Right renal cortex interstitium (tissue), 3 donors: ENCODE results near the gene CYP2D6. TPM values are rescaled to one million over a fixed set of nuclear protein-coding genes. Genes with fewer than 3 reads are reported as not detected.
"Not testable (repeated sequence)": the region's sequence is repeated elsewhere in the genome, so short reads cannot be mapped to it uniquely, and the experiment has no call there.

Experiments
- DNase-seq, 3 donors: peaks; one replicate each; pipeline ENCODE4 v3.0.0-alpha.2; 2013; ENCODE audit warnings: low read depth in 3 of 3, low spot score in 2 of 3
- polyA plus RNA-seq, 3 donors: library from polyadenylated mRNA; unstranded; fragments of 120-200 nt; gene quantifications; one replicate each; pipeline ENCODE4 v1.2.1, GENCODE V29; 2013; ENCODE audit not compliant: insufficient read length in 3 of 3

The CYP2D6 gene
- polyA plus RNA-seq, 3 donors = 1.9 to 3.4 (median 2.1) TPM

DNA sequence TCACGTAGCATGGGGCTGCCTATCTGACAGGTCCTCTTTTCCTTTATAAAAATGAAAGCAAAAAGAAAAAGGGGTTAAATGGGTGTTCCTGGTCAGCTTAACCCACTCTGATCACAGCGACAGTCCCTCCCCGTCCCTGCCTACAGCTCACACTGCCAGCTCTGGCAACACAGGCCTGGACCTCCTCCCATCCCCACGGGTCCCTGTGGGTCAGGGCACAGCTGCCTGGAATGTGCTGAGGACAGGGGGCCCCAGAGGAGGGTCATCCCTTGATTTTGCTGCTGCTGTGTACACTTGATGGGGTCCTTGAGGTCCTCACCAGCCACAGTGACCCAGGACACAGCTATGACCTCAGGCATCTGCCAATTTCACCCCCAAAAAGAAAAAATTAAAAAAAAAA, 29.6 kb upstream of the CYP2D6 start:
- DNase-seq = no peak

DNA sequence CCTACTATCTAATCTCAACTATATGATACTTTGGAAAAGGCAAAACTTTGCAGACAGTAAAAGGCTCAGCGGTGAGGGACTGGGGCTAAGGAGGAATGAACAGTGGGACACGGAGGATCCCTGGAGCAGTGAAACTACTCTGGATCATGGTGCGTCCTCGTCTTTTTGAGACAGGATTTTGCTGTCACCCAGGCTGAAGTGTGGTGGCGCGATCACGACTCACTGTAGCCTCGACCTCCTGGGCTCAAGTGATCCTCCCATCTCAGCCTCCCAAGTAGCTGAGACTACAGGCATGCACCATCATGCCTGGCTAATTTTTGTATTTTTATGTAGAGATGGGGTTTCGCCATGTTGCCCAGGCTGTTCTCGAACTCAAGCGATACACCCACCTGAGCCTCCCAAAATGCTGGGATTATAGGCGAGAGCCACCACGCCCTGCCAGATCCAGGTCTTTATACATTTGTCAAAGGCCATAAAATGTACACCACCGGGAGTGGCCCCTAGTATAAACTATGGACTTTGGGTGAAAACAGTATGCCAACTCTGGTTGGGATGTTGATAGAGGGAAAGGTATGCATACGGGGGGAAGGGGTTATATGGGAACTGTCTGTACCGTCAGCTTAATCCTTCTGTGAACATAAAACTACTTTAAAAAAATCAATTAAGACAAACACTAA, 28.0 kb upstream of the CYP2D6 start:
- DNase-seq = no peak

DNA sequence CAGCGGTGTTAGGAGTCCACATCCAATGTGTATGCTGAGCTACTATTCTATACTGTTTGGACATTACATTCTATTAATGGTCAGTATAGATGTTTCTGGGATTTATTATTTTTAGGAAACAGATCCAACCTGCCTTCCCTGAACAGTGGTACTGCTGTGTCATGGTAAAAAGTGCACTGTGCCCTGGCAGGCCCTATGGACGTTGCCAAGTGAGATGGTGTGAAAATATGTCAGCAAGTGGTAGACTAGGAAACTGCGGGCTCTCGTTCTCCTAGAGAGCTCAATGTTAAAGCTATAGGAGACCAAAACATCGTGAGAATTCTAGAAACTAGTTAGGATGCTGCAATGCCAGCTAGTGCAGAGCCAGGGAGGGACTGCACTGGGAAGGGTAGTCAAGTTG, 26.0 kb upstream of the CYP2D6 start:
- DNase-seq = no peak

DNA sequence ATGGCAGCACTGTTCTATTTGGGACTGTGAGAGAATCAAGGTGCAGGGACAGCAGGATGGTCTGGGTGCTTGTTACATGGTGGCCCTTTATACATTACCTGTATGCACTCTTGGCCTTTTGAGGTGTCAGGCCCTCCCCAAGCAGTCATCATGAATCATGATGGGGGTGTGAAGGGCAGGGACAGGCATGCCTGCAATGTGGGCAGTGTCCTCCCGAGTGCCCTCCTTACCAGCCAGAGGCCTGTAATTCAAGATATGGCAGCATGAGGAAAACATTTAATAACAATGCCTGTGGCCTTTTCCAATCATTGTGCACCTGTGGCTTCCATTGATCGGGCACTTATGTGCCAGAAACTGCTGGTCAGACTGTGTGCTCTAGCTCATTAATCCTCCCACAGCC, 25.5 kb upstream of the CYP2D6 start:
- DNase-seq = no peak

DNA sequence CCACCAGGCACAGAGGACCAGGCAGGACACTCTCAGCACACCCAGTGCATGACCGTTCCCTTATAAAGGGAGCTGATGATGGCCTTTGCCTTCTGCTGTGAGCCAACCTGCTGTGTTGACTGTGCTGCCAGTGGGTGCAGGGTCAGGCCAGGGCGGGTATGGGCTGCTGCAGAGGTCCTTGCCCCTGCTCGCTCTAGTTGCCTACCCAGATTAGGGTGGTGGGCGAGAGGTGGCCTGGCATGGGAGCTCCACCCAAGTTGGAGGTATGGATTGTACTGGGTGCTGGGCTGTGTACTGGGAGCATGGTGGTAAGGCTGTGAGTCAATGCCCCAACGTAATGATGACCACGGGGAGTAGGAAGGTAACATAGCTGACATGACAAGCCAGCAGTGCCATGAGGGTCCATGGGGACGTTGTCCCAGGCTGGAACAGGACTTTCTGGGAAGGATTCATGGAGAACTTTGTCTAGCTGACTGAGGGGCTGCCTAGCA, 24.5 kb upstream of the CYP2D6 start:
- DNase-seq = no peak

DNA sequence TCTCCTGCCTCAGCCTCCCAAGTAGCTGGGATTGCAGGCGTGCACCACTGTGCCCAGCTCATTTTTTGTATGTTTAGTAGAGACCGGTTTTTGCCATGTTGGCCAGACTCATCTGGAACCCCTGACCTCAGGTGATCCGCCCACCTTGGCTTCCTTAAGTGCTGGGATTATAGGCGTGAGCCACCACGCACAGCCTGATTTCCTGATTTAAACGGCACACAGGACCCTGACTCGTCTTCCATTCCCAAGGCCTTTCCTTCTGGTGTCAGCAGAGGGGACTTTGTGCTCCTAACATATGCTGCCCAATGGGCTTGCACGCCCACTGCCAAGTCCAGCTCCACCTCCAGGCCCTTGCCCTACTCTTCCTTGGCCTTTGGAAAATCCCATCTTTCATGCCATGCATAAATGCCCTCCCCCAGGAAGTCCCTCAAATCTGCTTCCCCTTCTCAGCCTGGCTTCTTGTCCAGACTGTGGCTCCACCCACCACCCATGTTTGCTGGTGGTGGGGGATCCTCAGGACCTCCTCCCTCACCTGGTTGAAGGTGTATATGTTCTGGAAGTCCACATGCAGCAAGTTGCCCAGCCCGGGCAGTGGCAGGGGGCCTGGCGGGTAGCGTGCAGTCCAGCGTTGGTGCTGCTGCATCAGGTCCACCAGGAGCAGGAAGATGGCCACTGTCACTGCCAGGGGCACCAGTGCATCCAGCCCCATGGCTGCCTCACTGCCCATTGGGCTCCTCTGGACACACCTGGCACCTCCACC, 23.9 kb upstream of the CYP2D6 start:
- no peak for DNase-seq

DNA sequence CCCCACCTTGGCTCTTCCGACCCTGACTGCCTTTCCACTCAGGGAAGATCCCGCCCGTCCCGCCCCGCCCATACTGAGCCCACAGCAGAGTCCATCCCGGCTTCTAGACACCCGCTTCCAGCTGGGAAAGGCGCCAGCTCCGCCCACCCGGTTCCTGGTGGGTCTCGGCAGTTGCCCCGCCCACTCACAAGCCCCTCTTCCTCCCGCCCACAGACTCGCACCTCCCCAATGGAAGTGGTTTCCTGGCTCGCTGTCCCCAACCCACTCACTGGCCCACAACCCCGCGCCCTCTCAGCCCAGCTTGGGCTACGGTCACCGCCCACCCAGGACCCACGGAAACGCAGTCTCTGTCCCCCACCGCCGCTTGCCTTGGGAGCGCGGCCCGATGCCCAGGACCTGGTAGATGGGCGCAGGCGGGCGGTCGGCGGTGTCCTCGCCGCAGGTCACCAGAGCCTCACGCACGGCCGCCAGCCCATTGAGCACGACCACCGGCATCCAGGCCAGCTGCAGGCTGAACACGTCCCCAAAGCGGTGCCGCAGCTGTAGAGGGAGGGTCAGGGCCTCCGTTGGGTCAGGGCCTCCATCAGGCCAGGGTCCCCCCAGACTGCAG, 22.2 kb upstream of the CYP2D6 start:
- DNase-seq = no peak

DNA sequence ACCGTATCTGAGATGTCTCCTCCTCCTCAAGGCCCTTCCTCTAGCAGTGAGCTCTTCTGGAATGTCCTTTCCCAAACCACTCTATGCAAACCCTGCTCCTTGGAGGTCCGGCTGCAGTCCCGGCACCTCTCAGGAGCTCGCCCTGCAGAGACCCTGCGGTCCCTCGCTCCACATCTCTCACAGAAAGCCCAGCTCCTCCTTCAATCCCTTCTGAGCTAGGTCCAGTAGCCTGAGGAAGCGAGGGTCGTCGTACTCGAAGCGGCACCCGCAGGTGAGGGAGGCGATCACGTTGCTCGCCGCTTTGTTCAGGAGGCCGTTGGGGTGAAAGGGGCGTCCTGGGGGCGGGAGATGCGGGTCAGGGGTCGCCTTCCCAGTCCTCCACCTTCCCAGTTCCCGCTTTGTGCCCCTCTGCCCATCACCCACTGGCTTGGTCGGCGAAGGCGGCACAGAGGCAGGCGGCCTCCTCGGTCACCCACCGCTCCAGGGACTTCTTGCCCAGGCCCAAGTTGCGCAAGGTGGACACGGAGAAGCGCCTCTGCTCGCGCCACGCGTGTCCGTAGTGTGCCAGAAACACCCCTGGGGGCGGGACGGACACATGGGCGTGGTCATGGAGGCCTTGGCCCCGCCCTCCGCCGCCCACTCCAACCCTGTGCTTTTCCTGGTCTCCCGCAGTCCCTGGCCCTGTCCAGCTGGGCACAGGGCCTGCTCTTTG, 21.5 kb upstream of the CYP2D6 start:
- DNase-seq = no peak

DNA sequence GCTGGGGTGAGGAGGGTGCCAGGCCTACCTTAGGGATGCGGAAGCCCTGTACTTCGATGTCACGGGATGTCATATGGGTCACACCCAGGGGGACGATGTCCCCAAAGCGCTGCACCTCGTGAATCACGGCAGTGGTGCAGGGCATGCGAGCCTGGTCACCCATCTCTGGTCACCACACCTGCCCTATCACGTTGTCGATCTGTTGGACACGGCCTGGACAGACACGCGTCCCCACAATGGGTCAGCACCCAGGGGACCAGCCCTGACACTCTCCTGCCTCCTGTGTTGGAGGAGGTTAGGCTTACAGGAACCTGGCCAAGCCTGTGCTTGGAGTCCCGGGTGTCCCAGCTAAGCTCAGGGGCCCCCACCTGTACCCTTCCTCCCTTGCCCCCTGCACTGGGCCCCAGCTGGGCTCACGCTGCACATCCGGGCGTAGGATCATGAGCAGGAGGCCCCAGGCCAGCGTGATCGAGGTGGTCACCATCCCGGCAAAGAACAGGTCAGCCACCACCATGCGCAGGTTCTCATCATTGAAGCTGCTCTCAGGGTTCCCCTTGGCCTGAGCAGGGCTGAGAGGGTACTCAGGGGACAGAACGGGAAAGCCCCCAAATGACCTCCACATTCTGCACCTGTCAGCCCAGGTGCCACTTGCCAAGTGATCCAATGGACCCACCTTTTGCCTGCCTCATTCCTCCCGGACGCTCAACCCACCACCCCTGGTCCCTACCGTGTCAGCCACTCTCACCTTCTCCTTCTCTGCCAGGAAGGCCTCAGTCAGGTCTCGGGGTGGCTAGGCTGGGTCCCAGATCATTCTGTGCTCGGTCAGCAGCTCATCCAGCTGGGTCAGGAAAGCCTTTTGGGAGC, 20.3 kb upstream of the CYP2D6 start:
- DNase-seq = no peak

DNA sequence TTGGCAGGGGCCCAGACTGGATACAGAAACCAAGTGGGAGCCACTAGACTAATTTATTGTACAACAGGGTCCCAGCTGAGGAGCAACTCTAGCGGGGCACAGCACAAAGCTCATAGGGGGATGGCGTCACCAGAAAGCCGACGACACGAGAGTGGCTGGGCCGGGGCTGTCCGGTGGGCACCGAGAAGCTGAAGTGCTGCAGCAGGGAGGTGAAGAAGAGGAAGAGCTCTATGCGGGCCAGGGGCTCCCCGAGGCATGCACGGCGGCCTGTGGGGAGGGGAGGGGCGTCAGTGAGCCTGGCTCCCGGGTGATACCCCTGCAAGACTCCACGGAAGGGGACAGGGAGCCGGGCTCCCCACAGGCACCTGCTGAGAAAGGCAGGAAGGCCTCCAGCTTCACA, 19.2 kb upstream of the CYP2D6 start:
- not testable (repeated sequence) for DNase-seq

DNA sequence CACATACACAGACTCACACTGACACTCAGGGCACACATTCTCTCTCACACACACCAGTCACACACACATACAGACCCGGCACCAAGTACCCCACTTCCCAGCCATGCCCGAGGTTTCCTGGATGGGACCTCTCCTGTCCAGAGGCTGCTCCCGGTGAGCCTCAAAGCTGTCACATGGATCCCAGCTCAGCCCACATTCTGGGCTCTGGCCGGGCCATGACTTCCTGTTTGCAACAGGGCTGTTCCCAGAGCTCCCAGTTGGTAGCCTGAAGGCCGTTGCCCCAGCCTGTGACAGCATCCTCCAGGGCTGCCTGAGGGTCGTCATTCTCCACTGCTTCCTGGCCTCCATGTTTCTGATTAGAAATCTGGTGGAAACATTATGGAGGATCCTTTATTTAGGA, 14.6 kb upstream of the CYP2D6 start:
- DNase-seq = no peak

DNA sequence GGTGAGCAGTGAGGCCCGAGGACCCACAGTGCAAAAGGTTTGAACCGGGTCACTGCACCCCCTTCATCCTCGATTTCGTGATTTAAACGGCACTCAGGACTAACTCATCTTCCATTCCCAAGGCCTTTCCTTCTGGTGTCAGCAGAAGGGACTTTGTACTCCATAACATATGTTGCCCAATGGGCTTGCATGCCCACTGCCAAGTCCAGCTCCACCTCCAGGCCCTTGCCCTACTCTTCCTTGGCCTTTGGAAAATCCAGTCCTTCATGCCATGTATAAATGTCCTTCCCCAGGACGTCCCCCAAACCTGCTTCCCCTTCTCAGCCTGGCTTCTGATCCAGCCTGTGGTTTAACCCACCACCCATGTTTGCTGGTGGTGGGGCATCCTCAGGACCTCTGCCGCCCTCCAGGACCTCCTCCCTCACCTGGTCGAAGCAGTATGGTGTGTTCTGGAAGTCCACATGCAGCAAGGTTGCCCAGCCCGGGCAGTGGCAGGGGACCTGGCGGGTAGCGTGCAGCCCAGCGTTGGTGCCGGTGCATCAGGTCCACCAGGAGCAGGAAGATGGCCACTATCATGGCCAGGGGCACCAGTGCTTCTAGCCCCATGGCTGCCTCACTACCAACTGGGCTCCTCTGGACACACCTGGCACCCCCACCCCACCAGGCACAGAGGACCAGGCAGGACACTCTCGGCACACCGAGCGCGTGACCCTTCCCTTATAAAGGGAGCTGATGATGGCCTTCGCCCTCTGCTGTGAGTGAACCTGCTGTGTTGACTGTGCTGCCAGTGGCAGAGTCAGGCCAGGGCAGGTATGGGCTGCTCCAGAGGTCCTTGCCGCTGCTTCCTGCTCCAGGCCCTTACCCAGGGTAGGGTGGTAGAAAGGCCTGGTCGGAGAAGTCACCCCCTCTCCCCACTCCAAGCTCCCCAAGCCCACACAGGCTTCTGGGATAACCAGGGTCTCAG, 13.5 kb upstream of the CYP2D6 start:
- DNase-seq = not testable (repeated sequence)

DNA sequence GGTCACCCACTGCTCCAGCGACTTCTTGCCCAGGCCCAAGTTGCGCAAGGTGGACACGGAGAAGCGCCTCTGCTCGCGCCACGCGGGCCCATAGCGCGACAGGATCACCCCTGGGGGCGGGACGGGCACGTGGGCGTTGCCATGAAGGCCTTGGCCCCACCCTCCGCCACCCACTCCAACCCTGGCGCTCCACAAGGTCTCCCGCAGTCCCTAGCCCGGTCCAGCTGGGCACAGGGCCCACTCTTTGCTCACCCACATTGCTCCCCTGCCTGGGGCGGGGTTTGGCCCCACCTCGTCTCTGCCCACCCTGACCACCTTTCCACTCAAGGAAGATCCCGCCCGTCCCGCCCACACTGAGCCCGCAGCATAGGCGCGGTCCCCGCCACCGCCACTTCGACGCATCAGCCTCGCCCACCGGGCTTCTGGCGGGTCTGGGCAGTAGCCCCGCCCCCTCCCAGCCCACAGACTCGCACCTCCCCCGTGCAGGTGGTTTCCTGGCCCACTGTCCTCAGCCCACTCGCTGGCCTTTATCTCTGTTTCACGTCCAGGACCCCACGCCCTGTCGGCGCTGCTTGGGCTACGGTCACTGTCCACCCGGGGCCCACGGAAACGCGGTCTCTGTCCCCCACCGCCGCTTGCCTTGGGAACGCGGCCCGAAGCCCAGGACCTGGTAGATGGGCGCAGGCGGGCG, 12.3 kb upstream of the CYP2D6 start:
- no peak for DNase-seq

DNA sequence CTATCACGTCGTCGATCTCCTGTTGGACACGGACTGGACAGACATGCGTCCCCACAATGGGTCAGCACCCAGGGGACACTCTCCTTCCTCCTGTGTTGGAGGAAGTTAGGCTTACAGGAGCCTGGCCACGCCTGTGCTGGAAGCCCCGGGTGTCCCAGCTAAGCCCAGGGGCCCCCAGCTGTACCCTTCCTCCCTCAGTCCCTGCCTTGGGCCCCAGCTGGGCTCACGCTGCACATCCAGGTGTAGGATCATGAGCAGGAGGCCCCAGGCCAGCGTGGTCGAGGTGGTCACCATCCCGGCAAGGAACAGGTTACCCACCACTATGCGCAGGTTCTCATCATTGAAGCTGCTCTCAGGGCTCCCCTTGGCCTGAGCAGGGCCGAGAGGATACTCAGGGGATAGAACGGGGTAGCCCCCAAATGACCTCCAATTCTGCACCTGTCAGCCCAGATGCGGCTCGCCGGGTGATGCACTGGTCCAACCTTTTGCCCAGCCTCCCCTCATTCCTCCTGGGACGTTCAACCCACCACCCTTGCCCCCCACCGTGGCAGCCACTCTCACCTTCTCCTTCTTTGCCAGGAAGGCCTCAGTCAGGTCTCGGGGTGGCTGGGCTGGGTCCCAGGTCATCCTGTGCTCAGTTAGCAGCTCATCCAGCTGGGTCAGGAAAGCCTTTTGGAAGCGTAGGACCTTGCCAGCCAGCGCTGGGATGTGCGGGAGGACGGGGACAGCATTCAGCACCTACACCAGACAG, 10.9 kb upstream of the CYP2D6 start:
- DNase-seq = not testable (repeated sequence)

DNA sequence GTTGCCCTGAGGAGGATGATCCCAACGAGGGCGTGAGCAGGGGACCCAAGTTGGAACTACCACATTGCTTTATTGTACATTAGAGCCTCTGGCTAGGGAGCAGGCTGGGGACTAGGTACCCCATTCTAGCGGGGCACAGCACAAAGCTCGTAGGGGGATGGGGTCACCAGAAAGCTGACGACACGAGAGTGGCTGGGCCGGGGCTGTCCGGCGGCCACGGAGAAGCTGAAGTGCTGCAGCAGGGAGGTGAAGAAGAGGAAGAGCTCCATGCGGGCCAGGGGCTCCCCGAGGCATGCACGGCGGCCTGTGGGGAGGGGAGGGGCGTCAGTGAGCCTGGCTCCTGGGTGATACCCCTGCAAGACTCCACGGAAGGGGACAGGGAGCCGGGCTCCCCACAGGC, 9.5 kb upstream of the CYP2D6 start:
- DNase-seq = not testable (repeated sequence)

DNA sequence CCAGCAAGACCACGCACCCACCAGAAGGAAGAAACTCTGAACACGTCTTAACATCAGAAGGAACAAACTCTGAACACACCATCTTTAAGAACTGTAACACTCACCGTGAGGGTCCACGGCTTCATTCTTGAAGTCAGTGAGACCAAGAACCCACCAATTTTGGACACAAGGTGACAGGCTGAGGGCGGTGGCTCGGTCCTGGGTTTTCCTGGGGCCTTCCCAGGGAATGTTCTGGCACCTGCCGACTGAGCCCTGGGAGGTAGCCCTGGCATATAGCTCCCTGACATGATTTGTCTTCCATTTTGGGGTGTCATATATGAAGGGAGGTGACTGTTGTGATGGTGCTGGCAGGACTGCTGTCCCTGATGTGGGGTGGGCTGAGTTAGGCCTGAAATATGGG, 8.9 kb upstream of the CYP2D6 start:
- not testable (repeated sequence) for DNase-seq

DNA sequence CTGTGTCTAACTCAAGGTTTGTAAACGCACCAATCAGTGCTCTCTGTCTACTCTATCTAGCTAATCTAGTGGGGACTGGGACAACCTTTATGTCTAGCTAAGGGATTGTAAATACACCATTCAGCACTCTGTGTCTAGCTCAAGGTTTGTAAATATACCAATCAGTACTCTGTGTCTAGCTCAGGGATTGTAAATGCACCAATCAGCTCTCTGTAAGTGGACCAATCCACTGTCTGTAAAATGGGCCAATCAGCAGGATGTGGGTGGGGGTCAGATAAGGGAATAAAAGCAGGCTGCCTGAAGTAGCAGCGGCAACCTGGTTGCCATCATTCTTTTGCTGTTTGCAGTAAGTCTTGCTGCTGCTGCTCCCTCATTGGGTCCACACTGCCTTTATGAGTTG, 8.4 kb upstream of the CYP2D6 start:
- no peak for DNase-seq
